OCI-LY1 (cell line): ENCODE results near the gene QKI.

Experiments used
- H2AFZ ChIP-seq: fragments of 200-600 bp; sonication (generic), shearing (Covaris generic); 2 replicates; pipeline ENCODE4 v1.6.0; 2014; ENCODE audit warnings: antibody characterized with exemption, mild to moderate bottlenecking, low read length
- H3F3A ChIP-seq: fragments of 200-600 bp; sonication (generic), shearing (Covaris generic); 2 replicates; pipeline ENCODE4 v1.6.0; 2014; ENCODE audit warnings: mild to moderate bottlenecking, antibody characterized with exemption, low read length, moderate library complexity; ENCODE audit not compliant: insufficient read depth
- H3K27ac ChIP-seq: fragments of 200-600 bp; sonication (generic); 2 replicates; pipeline ENCODE4 v1.5.1; 2014; ENCODE audit warnings: low read length, mixed run types, mild to moderate bottlenecking, low read depth; ENCODE audit not compliant: poor library complexity, severe bottlenecking
- H3K27me3 ChIP-seq: fragments of 200-600 bp; sonication (generic); 2 replicates; pipeline ENCODE4 v1.6.0; 2014; ENCODE audit warnings: antibody characterized with exemption, mild to moderate bottlenecking, low read length, moderate library complexity; ENCODE audit not compliant: insufficient read depth
- H3K36me3 ChIP-seq: fragments of 200-600 bp; sonication (generic); 2 replicates; pipeline ENCODE4 v1.6.1; 2014; ENCODE audit warnings: mild to moderate bottlenecking, antibody characterized with exemption, low read length, moderate library complexity, mixed read lengths; ENCODE audit not compliant: insufficient read depth
- H3K4me1 ChIP-seq: fragments of 200-600 bp; sonication (generic); 2 replicates; pipeline ENCODE4 v1.5.1; 2014; ENCODE audit warnings: mild to moderate bottlenecking, low read length, moderate library complexity; ENCODE audit not compliant: insufficient read depth, severe bottlenecking
- H3K4me2 ChIP-seq: fragments of 200-600 bp; sonication (generic), shearing (Covaris generic); 2 replicates; pipeline ENCODE4 v1.6.1; 2014; ENCODE audit warnings: low read length
- H3K4me3 ChIP-seq: fragments of 200-600 bp; sonication (generic); 2 replicates; pipeline ENCODE4 v1.5.1; 2014; ENCODE audit warnings: low read length, low read depth, mild to moderate bottlenecking, mixed read lengths; ENCODE audit not compliant: poor library complexity, severe bottlenecking
- H3K79me2 ChIP-seq: fragments of 200-600 bp; shearing (Covaris generic); 2 replicates; pipeline ENCODE4 v1.6.1; 2016; ENCODE audit warnings: mixed run types, low read length, mixed read lengths; ENCODE audit not compliant: insufficient read depth
- H3K9ac ChIP-seq: fragments of 200-600 bp; sonication (generic), shearing (Covaris generic); 2 replicates; pipeline ENCODE4 v1.6.1; 2014; ENCODE audit warnings: mild to moderate bottlenecking, low read length, mixed read lengths
- H3K9me2 ChIP-seq: fragments of 200-600 bp; sonication (generic), shearing (Covaris generic); 2 replicates; pipeline ENCODE4 v1.6.1; 2014; ENCODE audit warnings: low read depth, mild to moderate bottlenecking, low read length, mixed read lengths
- H3K9me3 ChIP-seq: fragments of 200-600 bp; shearing (Covaris generic); 2 replicates; pipeline ENCODE4 v1.6.1; 2014; ENCODE audit warnings: low read length, mixed read lengths
- H4K20me1 ChIP-seq: fragments of 200-600 bp; sonication (generic), shearing (Covaris generic); 2 replicates; pipeline ENCODE4 v1.6.0; 2016; ENCODE audit warnings: mild to moderate bottlenecking, low read length; ENCODE audit not compliant: insufficient read depth
- CTCF ChIP-seq: fragments of 200-600 bp; sonication (generic), shearing (Covaris generic); IDR thresholded peaks from 2 replicates; pipeline ENCODE4 v1.5.1; 2017; ENCODE audit warnings: mild to moderate bottlenecking, antibody characterized with exemption, low read length, moderate library complexity, mixed read lengths
- EZH2 ChIP-seq: fragments of 200-600 bp; sonication (generic), shearing (Covaris generic); IDR thresholded peaks from 2 replicates; pipeline ENCODE4 v1.8.0; 2017; ENCODE audit warnings: borderline replicate concordance, mixed run types, mild to moderate bottlenecking, antibody characterized with exemption, low read length, moderate library complexity, mixed read lengths

The QKI gene

DNA sequence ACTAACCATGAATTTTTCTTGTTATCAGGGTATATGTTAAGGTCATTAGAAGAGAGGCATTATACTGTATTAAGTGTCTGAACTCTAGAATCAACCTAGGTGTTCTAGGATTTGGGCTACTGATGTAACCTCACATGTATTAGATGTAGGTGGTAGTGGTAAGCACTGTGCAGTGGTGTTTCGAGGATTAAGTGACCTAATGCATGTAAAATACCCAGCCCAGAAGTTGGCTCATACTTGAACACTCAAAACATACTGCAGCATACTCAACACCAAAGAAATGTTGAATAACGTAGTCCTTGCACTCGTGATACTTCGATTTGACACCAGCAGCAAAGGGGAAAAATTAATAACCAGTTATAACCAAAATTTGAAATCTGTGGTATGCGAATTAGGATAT is 48.7 kb downstream of the QKI start:
- peaks cover 33% of the 10 kb centered on the region; the same call in 1 of the 2 replicates for H3K36me3 ChIP-seq
- no peaks in the 10 kb centered on the region for H3K9me2 ChIP-seq
- H3F3A ChIP-seq, result no peaks in the 10 kb centered on the region
- H3K9me3 ChIP-seq, result no peaks in the 10 kb centered on the region; the same call in 1 of the 2 replicates
- no peaks in the 10 kb centered on the region for H3K27me3 ChIP-seq
- peaks cover 17% of the 10 kb centered on the region for H3K79me2 ChIP-seq
- no peak overlapping the region for H3K9ac ChIP-seq
- TF ChIP-seq CTCF (no peak), EZH2 (no peak)
- H3K4me2 ChIP-seq, result no peak overlapping the region
- H4K20me1 ChIP-seq, result no peaks in the 10 kb centered on the region
- H3K4me3 ChIP-seq, result no peak overlapping the region
- H3K4me1 ChIP-seq, result peaks cover 10% of the 10 kb centered on the region
- no peak overlapping the region for H3K27ac ChIP-seq
- no peak overlapping the region for H2AFZ ChIP-seq

DNA sequence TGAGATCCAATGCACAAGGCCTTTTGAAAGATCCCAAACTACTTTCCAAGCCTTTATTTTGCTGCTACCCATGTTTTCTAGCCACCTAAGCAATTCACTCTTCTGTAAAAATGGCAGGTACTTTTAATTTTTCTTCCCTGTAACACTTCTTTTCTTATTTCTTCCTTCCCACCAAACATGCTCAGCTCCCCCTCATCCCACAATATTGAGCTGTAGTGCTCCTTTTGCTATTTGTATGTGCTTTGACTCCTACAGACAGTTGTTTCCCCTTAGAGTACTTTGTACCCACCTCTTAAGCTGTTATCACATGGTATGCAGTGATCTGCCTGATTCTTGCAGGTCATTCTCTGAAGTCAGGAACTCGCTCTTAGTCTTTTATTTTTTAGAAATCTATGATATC is 49.3 kb downstream of the QKI start:
- no peaks in the 10 kb centered on the region for H4K20me1 ChIP-seq
- no peak for TF ChIP-seq CTCF
- TF ChIP-seq EZH2, result no peak
- H3K9me3 ChIP-seq, result no peaks in the 10 kb centered on the region; the same call in 1 of the 2 replicates
- H3K9ac ChIP-seq, result no peak overlapping the region
- peaks cover 10% of the 10 kb centered on the region for H3K4me1 ChIP-seq
- no peak overlapping the region for H3K4me3 ChIP-seq
- no peak overlapping the region for H3K4me2 ChIP-seq
- H3K27me3 ChIP-seq, result no peaks in the 10 kb centered on the region
- peaks cover 29% of the 10 kb centered on the region; the same call in 1 of the 2 replicates for H3K36me3 ChIP-seq
- H3K79me2 ChIP-seq, result peaks cover 17% of the 10 kb centered on the region
- H3K9me2 ChIP-seq, result no peaks in the 10 kb centered on the region
- H2AFZ ChIP-seq, result no peak overlapping the region
- H3K27ac ChIP-seq, result no peak overlapping the region
- H3F3A ChIP-seq, result no peaks in the 10 kb centered on the region

DNA sequence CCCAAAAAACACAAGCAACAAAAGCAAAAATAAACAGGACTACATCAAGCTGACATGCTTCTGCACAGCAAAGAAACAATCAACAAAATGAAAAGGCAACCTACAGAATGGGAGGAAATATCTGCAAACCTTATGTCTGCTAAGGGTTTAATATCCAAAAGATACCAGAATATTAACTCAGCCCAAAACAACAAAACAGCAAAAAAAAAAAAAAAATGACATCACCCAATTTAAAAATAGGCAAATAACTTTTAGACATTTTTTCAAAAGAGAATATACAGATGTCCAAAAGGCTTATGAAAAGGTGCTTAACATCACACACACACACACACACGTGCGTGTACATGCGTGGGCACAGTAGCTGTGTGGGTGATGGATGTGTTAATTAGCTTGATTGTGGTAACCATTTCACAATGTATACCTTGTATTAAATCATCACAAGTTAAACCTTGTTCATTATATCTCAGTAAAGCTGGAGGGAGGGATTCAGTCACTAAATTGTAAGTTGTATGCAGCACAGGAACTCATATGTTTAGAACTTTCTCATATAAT is 52.4 kb downstream of the QKI start:
- Histone ChIP-seq H3K27me3 (no peaks in the 10 kb centered on the region), H3K4me3 (no peak overlapping the region), H3K9me3 (peaks cover 16% of the 10 kb centered on the region), H3K4me1 (no peaks in the 10 kb centered on the region), H3K9ac (no peak overlapping the region), H4K20me1 (no peaks in the 10 kb centered on the region), H2AFZ (no peak overlapping the region), H3K27ac (no peak overlapping the region), H3K79me2 (no peaks in the 10 kb centered on the region), H3K4me2 (no peak overlapping the region), H3F3A (no peaks in the 10 kb centered on the region), H3K36me3 (peaks cover 27% of the 10 kb centered on the region), H3K9me2 (no peaks in the 10 kb centered on the region)
- TF ChIP-seq CTCF, result no peak
- no peak for TF ChIP-seq EZH2
